ENCODE results near the gene POU2F2. TPM values are rescaled to one million over a fixed set of nuclear protein-coding genes. Genes with fewer than 3 reads are reported as not detected.

Gene POU2F2
- polyA plus RNA-seq, 2 of the 4 experiments (the other 2 are of a cell fraction), result 0.16 to 0.28 TPM

DNA sequence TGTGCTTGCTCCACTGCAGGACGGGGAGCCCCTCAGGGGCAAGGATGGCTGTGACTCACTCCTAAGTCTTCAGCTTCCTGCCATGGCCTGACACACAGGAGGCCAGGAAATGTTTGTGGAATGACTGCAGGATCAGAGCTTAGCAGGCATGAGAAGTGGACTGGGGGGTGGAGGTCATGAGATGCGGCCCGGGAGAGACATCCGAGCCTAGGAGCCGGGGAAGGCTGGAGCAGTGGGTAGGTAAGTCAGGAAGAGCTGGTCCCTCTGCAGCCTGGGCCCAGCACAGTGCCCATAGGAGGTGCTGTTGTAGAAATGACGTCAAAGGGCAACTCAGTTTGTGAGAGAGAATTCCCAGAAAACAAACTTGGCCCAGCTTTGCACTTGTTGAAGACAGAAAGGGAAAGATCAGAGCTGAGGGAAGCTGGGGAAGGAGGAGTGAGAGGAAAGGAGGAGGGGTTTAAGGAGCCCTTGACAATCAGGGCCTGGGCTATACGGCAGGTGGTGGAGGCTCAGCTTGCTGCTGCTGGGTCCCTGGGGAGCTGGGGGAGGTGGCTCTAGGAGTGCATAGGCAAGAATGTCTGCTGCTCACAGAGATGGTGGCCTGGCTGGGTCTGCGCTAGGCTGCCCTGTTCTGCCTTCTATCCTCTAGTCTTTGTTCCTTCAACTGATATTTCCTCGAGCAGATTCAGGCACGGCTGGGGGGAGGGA is 18.5 kb downstream of the POU2F2 start:
- H3K4me2 ChIP-seq, result peak overlapping the region; percentile 45
- 28% methylated on average over 10 of the region's 10 CpGs for WGBS (ENCODE audit: missing lambda C conversion rate)
- peak; percentile 75 to 90 for ATAC-seq
- H3K4me3 ChIP-seq, result no peak overlapping the region
- ChIA-PET CTCF (interaction anchor here (0.5 to 32.8 kb wide), 33 partner anchors 12 to 327 kb away, joined by 3 to 678 read pairs (median 4); partner anchors contain the start of genes GSK3A, POU2F2 and ZNF574), POLR2A (interaction anchor here (0.6 to 1.3 kb wide), 8 partner anchors 11 to 240 kb away, joined by 3 to 5 read pairs (median 3); partner anchors contain the start of genes PAFAH1B3 and ZNF526)
- FAIRE-seq, result peak; percentile 95
- H3K4me1 ChIP-seq, result peaks cover 28% of the 10 kb centered on the region
- H3K9me3 ChIP-seq, result no peaks in the 10 kb centered on the region
- peak overlapping the region; percentile 57 to 75 for H3K27ac ChIP-seq
- DNase-seq (ENCODE audit: low read depth in 1 of 2, low spot score in 1 of 2), result peak; percentile 88 to 97
- TF ChIP-seq BHLHE40 (IDR thresholded peaks at IDR 0.05; ENCODE audit: low read depth, low read length), result no peak
- TF ChIP-seq, protein P1, sequence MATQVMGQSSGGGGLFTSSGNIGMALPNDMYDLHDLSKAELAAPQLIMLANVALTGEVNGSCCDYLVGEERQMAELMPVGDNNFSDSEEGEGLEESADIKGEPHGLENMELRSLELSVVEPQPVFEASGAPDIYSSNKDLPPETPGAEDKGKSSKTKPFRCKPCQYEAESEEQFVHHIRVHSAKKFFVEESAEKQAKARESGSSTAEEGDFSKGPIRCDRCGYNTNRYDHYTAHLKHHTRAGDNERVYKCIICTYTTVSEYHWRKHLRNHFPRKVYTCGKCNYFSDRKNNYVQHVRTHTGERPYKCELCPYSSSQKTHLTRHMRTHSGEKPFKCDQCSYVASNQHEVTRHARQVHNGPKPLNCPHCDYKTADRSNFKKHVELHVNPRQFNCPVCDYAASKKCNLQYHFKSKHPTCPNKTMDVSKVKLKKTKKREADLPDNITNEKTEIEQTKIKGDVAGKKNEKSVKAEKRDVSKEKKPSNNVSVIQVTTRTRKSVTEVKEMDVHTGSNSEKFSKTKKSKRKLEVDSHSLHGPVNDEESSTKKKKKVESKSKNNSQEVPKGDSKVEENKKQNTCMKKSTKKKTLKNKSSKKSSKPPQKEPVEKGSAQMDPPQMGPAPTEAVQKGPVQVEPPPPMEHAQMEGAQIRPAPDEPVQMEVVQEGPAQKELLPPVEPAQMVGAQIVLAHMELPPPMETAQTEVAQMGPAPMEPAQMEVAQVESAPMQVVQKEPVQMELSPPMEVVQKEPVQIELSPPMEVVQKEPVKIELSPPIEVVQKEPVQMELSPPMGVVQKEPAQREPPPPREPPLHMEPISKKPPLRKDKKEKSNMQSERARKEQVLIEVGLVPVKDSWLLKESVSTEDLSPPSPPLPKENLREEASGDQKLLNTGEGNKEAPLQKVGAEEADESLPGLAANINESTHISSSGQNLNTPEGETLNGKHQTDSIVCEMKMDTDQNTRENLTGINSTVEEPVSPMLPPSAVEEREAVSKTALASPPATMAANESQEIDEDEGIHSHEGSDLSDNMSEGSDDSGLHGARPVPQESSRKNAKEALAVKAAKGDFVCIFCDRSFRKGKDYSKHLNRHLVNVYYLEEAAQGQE (IDR thresholded peaks at IDR 0.05), result no peak
- no peak for TF ChIP-seq HOXA7 (CRISPR knock-in tag; IDR thresholded peaks at IDR 0.05)
- peak in 1 of 2 experiments; percentile 63; a peak in 2 of 5 replicates for TF ChIP-seq JUN (IDR thresholded peaks at IDR 0.05)
- no peak for TF ChIP-seq EP300 (IDR thresholded peaks at IDR 0.05)
- no peak for TF ChIP-seq HDAC2 (IDR thresholded peaks at IDR 0.05)
- TF ChIP-seq JUNB (IDR thresholded peaks at IDR 0.05), result peak; percentile 51
- TF ChIP-seq MAFK (IDR thresholded peaks at IDR 0.05; ENCODE audit: partially characterized antibody), result no peak
- TF ChIP-seq FOSL2 (IDR thresholded peaks at IDR 0.05), result peak; percentile 80
- peak; percentile 85 for TF ChIP-seq FOSL2 (CRISPR knock-in tag; IDR thresholded peaks at IDR 0.05)
- TF ChIP-seq RFX5 (IDR thresholded peaks at IDR 0.05), result no peak
- TF ChIP-seq CEBPB (IDR thresholded peaks at IDR 0.05), result no peak
- no peak for TF ChIP-seq NFE2L2 (conservative IDR thresholded peaks at IDR 0.05; ENCODE audit: low read length)
- TF ChIP-seq NPAS2 (CRISPR knock-in tag; IDR thresholded peaks at IDR 0.05; ENCODE audit: borderline replicate concordance), result no peak
- no peak for TF ChIP-seq BCL3 (IDR thresholded peaks at IDR 0.05)
- no peak for TF ChIP-seq FOSB (CRISPR knock-in tag; IDR thresholded peaks at IDR 0.05)
- no peak for TF ChIP-seq PBX3 (IDR thresholded peaks at IDR 0.05)
- no peak for TF ChIP-seq NR3C1 (IDR thresholded peaks at IDR 0.05)
- no peak for TF ChIP-seq RNF2 (IDR thresholded peaks at IDR 0.05; ENCODE audit: borderline replicate concordance, low read depth)
- peak; percentile 72; the same call in 1 of the 2 replicates for TF ChIP-seq MAX (IDR thresholded peaks at IDR 0.05)
- TF ChIP-seq TP53 (CRISPR knock-in tag; IDR thresholded peaks at IDR 0.05), result no peak
- no peak for TF ChIP-seq ESRRA (IDR thresholded peaks at IDR 0.05; ENCODE audit: borderline replicate concordance, low read length)
- TF ChIP-seq TFCP2L1 (CRISPR knock-in tag; IDR thresholded peaks at IDR 0.05), result no peak
- no peak for TF ChIP-seq MAZ (IDR thresholded peaks at IDR 0.05; ENCODE audit: borderline replicate concordance, low read depth, low read length)
- TF ChIP-seq HEYL (CRISPR knock-in tag; IDR thresholded peaks at IDR 0.05), result no peak
- TF ChIP-seq RARB (CRISPR knock-in tag; IDR thresholded peaks at IDR 0.05), result no peak
- no peak for TF ChIP-seq HMGXB4 (CRISPR knock-in tag; IDR thresholded peaks at IDR 0.05; ENCODE audit: borderline replicate concordance)
- no peak for TF ChIP-seq RAD21 (conservative IDR thresholded peaks at IDR 0.05 in 1 of 2, IDR thresholded peaks at IDR 0.05 in 1 of 2)
- TF ChIP-seq MYC (IDR thresholded peaks at IDR 0.05; ENCODE audit: borderline replicate concordance, low read length), result no peak
- TF ChIP-seq PHF8 (IDR thresholded peaks at IDR 0.05; ENCODE audit: borderline replicate concordance, low read depth), result no peak
- TF ChIP-seq ZFP36 (IDR thresholded peaks at IDR 0.05; ENCODE audit: borderline replicate concordance, partially characterized antibody), result no peak
- TF ChIP-seq HOXB13 (CRISPR knock-in tag; IDR thresholded peaks at IDR 0.05; ENCODE audit: low read depth), result no peak
